HFF-Myc (cell line): ENCODE measurements around the gene PLXNA4.

Source experiments
- DNase-seq: peaks from one replicate; pipeline ENCODE4 v3.0.0-alpha.2; 2011; ENCODE audit warnings: low read depth; ENCODE audit errors: extremely low read depth
- H3K4me3 ChIP-seq: replicated peaks from 2 replicates; pipeline ENCODE4 v1.5.1; 2011; ENCODE audit warnings: low read depth, mild to moderate bottlenecking, control low read depth, low read length
- CTCF ChIP-seq: IDR thresholded peaks from 2 replicates; pipeline ENCODE4 v1.5.1; 2012; ENCODE audit warnings: mild to moderate bottlenecking, low read depth, low read length, control low read depth; ENCODE audit errors: missing control alignments

Gene PLXNA4

GRCh38 chr7:132387596-132387995, 188.7 kb downstream of the PLXNA4 start:
- no peak overlapping the region for H3K4me3 ChIP-seq
- TF ChIP-seq CTCF, result no peak
- DNase-seq, result no peak

- TF ChIP-seq CTCF, result no peak
- no peak overlapping the region for H3K4me3 ChIP-seq
- no peak for DNase-seq
Observed at GRCh38 chr7:132386201-132386681, 190.0 kb downstream of the PLXNA4 start.

GRCh38 chr7:132383962-132384361, 192.3 kb downstream of the PLXNA4 start:
- no peak for DNase-seq
- no peak for TF ChIP-seq CTCF
- no peak overlapping the region for H3K4me3 ChIP-seq

DNA sequence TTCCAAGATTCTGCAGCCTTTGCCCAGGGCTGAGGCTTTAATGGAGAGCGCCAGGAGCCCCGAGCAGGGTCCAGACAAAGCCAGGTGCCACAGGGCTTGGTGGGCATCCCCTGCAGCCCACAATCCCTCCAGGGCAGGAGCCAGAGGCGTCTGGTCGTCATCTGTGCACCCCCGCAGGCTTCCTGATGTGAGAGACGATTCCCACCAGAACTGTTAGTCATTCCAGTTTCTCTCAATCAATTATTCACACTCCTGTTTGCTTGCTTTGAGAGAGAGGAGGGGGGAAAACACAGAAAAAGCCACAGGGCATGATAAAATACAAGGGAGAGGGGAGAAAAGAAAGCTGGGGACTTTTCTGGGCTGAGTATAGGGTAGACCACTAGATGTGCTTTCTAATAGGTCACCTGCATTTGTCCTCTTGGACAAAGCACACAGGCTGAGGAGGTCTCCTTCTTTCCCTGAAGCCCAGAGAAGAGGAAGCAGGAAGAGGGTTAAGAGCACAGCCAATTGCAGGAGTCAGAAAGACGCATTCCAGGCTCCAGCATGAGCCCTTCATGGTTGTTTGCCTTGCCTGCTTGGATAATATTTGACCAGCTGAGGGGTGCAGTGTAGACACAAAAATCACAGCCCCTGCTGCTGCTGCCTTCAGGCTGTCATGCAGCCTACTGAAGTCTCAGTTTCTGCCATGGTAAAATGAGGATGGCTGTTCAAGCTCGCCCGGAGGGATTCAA, 194.4 kb downstream of the PLXNA4 start:
- no peak overlapping the region for H3K4me3 ChIP-seq
- TF ChIP-seq CTCF, result no peak
- no peak for DNase-seq

- no peak overlapping the region for H3K4me3 ChIP-seq
- DNase-seq, result no peak
- TF ChIP-seq CTCF, result no peak
Observed at GRCh38 chr7:132380059-132380458, 196.2 kb downstream of the PLXNA4 start.

- DNase-seq, result no peak
- H3K4me3 ChIP-seq, result no peak overlapping the region
- TF ChIP-seq CTCF, result no peak
Observed at GRCh38 chr7:132379292-132379691, 197.0 kb downstream of the PLXNA4 start.
